HG03342 (cell line): Measurements from ENCODE around the gene UQCC2.

Experiments used
- ATAC-seq: cut with Tn5 transposase; IDR thresholded peaks from one replicate; pipeline ENCODE4 v1.9.1; 2021; ENCODE audit warnings: mild to moderate bottlenecking, moderate library complexity; ENCODE audit not compliant: unreplicated experiment

UQCC2 gene

DNA sequence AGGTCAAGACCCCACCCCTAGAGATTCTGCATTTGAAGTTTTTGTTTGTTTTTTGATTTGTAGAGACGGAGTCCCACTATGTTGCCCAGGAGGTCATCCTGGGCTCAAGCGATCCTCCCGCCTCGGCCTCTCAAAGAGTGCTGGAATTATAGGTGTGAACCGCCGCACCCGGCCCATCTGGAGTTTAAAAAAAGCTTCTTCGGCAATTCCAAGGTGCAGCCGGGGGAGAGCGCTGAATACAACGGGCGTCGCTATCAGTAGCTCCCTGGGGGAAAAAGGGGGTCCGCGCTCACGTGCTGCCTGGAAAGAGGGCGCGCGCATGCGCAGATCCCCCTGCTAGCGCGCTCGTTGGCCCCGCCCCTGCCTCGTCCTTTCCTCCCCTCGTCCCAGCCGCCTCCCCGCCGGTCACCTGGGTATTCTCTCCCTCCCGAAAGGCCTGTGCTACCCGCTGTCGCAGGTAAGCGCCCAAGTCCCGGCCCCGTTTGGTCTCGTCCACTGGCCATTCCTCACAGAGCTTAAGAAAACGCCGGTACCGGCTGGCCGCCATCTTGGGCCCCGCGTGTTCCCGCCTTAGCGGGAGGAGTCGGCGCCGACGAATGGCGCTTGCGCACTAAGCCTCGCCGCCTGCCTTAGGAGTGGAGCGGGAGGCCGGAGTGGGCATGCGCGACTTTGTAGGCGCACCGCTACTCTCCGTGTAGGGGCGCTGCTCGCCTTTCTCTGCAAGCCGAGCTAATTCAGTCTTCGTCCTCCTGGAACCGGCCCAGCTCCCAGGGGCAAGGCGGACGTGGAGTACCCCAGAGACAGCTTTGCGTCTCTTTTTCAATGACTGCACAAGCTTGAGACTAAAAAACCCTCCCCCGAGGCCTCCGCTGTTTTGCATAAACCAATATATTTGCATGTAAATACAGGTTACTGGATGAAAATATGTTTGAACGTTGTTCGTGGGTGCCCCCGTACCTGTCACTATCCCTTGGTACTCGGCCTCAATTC, at the start of gene UQCC2:
UQCC2 (minus strand) TSS at position 561 of the 990 bp plus-strand sequence; CDS start at position 547, 14 bp downstream.
- ATAC-seq = peak; percentile 77

DNA sequence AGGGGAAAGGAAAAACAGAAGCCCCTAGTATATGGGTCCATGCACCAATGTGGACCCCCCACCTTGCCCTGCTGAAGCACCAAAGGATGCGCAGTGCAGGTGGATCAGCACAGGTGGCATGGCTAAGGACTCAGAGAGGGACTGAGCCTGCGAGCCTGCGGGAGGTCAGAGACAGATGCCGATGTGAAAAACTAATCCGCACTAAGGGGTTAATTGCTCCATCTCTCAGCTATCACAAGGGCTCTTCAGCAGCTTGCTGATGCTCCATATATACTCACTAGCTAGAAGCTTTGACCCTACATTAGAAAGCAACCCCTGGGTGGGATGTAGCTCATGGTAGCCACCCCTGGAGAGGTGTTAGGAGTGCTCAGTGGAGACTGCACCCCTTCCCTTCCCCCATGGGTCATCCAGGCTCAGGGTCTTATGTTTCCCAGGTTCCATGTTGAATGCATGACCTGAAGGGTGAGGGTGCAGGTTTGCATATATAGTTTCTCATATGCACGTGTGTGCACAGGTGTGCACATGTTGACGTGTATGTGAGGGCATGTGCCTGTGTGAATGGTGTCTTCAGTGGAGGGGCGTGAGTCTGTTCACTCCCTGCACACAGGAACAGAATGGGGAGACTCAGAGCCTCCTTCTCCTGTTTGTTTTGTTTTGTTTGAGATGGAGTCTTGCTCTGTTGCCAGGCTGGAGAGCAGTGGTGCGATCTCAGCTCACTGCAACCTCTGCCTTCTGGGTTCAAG, 48.6 kb upstream of the UQCC2 start:
- ATAC-seq = no peak

- ATAC-seq = no peak
These were observed 47.3 kb upstream of the UQCC2 start for GRCh38 chr6:33758815-33759216.

- ATAC-seq = no peak
These were observed 46.4 kb upstream of the UQCC2 start for GRCh38 chr6:33757906-33758305.

DNA sequence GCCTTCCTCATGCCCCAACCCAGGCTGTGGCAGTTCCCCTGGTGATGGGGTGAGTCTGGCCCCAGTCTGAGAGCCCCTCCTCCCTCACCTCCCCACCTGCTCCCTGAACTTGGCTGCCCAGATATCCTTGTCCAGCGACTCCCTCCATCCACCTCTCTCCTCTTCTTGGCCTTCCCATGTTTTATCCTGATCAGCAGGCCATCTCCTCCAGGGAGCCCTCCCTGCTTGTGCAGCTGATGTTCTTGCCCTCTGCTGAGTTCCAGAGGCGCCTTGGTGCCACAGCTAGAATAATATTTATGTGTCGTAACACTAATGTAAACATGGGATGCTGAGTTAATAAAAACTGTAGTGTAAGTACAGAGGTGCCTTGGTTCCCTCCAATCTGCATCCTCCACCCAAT, 45.6 kb upstream of the UQCC2 start:
- ATAC-seq = no peak

- no peak for ATAC-seq
These were observed 44.9 kb upstream of the UQCC2 start for GRCh38 chr6:33756211-33756954.

DNA sequence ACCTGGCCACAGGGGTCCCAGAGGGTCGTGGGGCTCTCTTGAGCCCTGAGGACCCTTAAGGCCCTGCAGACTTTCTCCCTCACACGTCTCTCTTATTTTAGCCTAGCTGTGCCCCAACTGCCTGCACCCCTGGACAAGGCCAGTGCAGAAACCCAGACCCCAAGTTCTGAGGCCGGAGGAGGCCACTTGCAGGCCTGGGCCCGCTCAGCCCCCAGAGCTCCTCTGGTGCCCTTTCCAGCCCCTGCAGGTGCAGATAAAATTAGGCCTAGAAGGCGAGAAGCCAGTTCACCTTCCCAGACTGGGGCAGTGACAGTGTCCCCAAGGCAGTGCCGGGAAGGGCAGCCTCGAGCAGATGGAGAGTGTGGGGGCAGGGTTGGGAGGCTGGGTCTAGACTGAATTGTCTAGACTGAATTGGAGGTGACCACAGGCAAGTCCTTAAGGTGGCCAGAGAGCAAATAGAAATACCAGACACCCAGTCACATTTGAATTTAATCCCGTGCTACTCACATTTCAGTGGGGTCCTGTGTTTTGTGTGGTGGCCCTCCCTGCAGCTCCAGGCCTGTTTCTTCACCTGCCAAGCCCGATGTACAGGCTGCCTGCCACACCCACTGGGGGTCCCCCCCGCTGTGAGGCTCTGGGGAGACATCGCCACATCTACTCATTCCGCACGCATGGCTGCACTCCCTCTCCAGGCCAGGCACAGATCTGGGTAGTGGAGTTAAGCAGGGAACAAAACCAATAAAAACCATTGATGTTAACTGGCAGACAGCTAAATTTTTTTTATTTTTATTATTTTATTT, 43.8 kb upstream of the UQCC2 start:
- no peak for ATAC-seq

DNA sequence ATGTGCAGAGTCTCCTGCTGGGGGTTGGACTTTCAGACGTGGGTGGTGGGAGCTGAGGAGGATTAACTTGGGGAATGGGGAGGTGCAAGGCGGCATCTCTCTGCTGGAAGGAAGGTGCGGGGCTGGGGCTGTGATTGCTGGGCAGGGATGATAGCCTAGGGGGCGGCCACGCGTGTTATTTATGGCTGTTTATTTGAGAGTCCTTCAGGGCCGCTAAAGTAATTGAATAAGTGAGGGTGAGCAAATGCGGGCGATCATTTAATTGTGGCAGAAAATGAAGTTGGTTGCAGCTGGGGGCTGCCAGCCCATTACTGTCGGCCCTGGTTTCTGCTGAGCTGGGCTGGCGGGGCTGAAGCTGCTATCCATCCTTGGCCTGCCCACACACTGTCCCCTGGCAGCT, 42.7 kb upstream of the UQCC2 start:
- ATAC-seq = no peak

DNA sequence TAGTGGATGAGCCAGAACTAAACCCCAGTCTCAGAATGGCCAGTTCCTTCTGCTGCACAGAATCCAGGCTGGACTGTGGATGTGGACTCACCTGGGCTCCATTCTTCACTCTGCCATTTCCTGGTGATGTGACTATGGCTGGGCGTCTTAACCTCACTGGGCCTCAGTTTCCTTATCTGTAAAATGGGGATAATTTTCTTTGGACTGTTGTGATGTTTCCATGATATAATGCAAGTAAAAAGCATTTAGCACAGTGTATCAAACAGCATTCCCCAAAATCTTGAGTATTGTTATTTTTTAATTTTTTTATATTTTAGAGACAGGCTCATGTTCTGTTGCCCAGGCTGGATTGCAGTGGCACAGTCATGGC, 41.1 kb upstream of the UQCC2 start:
- ATAC-seq = no peak

DNA sequence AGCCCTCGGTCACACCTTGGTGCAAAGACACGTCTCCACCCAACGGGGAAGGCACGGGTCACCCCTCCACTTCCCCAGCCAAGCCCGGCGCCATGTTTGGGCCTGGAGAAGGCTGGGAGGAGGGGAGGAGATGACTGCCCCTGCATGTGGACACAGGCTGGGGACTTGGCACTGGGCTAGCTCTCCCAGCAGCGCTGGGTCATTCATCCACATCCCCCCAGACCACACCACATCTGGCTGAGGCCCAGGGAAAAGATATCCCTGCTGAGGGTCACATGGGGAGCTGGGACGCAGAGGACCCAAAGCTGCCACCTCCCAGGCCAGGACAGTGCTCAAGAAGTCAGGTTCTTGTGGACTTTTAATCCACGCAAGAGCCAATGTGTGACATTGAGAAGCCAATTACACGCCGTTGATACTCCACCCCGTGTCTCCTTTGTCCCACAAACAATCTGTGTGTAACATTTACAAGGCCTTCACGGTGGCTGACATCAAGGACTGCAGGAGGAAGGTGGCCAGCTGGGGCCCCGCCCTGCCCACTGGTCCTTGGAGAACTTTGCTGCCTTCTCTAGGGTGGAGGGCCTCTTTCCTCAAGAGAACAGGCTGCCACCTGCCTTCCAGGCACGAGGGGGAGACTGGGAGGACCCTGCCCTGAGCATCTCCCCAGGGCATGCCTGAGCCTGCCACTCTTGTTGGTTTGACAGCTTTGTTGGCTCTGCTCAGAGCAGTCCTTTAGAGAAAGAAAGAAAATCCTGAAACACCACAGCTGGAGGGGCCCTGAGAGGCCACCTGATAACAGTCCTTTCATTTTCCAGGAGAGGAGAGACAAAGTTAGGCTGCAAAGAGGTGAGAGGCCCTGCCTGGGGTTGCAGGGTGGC, 40.5 kb upstream of the UQCC2 start:
- no peak for ATAC-seq

- ATAC-seq = no peak
These were observed 38.9 kb upstream of the UQCC2 start for GRCh38 chr6:33750244-33750991.

DNA sequence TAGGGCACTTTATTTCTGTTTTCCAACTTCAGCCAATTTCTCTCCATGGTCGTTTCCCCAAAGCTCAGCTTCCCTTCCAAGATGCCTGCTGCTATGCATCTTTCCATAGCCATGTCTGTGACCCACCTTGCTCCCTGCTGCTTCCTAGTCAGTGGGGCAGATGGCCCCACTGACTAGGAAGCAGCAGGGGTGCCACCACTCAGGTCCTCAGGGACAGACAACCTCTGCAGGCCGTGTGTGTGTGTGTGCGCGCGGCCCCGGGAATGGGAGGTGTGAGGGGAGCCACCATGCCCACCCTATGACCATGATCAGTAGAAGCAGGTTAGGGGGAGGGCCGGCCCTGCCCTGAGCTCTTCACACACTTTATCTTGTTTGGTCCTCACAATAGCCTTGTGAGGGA, 37.9 kb upstream of the UQCC2 start:
- no peak for ATAC-seq

DNA sequence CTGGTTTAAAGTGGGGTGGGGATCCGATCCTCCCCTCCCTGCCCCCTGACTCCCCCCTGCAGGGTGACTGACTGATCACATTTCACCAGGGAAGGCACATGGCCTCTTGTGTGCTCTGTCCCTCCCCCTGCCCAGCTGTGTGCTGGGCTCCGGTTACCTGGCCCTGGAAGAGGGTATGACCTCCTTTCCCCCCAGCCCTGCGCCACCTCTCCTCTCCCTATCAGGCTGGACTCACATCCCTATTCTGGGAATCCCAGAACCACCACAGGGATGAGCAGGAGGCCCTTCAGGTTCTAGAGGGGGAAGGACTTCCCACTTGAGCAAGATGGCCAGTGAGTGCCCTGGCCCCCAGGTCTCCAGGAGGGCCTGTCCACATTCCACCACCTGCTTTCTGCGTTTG, 37.3 kb upstream of the UQCC2 start:
- no peak for ATAC-seq

- ATAC-seq = no peak
These were observed 36.3 kb upstream of the UQCC2 start for GRCh38 chr6:33747823-33748222.

DNA sequence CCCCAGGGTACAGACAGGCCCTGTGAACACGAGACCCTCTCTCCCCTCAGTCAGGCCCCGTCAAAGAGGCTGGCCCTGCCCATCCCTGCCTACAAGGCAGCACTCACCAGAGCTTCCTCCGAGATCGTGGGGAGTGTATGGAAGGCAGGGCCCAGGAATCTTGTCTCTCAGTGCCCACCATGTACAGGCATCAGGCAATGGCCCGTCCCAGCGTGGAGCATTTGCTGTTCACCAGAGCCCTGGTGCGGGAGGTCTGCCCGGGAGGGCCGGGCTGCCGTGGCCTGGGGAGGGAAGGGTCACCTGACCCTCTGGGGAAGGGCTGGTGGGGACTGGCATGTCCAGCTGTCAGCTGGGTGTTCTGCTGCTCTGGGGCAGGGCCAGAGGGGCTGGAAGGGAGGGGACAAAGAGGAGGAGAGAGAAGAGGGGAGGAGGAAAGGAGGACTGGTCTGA, 35.2 kb upstream of the UQCC2 start, which contains the start of gene IP6K3:
IP6K3 (minus strand) TSS at position 255 of the 450 bp plus-strand sequence. CDS start 11,429 bp downstream, outside the sequence.
- ATAC-seq = no peak

DNA sequence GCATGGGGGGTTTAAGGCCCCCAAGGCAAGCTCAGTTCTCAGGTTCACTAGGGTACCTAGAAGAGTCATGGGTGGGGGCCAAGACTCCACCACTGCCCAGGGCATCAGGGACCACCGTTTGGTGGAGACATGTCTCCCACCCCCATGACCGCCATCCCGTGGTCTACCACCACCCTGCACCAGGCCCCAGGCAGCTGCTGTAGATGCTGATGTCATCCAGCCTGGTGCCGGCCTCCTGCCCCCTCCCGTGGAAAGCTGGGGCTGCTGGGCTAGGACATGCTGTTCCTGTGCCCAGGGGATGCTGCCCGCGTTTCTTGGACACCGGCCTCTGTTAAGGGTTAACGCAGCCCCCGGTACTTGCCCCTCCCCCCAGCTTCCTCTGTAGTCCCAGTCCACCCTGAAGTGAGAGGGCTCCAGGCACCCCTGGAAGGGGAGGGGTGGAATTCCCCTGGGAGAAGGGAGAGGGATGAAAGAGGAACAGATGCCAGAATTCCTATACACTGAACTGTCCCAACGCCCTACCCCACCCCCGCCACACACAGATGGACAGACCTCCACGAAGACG, 34.6 kb upstream of the UQCC2 start:
- ATAC-seq = no peak

DNA sequence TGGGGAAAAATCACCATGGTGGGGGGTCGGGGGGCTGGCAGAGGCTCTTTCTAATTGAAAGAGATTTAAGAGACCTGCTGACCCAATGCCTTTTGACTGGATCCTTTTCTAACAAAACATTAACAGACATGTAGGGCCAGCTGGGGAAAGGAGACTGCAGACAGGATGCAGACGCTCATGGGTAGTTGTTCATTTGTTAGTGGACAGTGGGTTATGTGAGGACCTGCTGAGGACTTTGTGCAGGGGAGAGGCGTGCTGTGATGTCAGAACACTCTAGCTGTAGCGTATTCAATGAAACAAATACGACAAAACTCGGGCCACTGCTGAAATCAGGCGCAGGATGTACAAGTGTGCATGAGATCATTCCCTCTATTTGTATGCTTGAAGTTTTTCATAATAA, 34.0 kb upstream of the UQCC2 start:
- ATAC-seq = no peak

- no peak for ATAC-seq
These were observed 33.5 kb upstream of the UQCC2 start for GRCh38 chr6:33744895-33745546.
